Measurements from ENCODE around the gene PLPP3.

- no peak for TF ChIP-seq POLR2A (IDR thresholded peaks at IDR 0.05; ENCODE audit: low read depth, low read length)
- no peak for TF ChIP-seq POLR2AphosphoS5 (IDR thresholded peaks at IDR 0.05; ENCODE audit: low read depth, low read length)
- TF ChIP-seq TAF1 (IDR thresholded peaks at IDR 0.05; ENCODE audit: borderline replicate concordance, low read depth, low read length), result no peak
These were observed 68.7 kb downstream of the PLPP3 start for GRCh38 chr1:56510642-56511021.

Measured in GM12892 (cell line).